ENCODE results near the gene MEPE.
A peak's percentile ranks its signal among the peaks of the same experiment; 100 is the strongest.

MEPE gene

GRCh38 chr4:87832669-87833068 lies at the start of gene MEPE:
MEPE (plus strand) TSS chr4:87832969; CDS start chr4:87834715, 1,746 bp downstream.
- DNase-seq: no peak

GRCh38 chr4:87783781-87784180 lies 49.0 kb upstream of the MEPE start:
- no peak for DNase-seq

- no peak for DNase-seq
Measured at GRCh38 chr4:87785731-87786509, 46.8 kb upstream of the MEPE start.

GRCh38 chr4:87799301-87800113 lies 33.3 kb upstream of the MEPE start, which contains the start of gene IBSP:
IBSP (plus strand) TSS chr4:87799554; CDS start chr4:87802362, 2,808 bp downstream.
- DNase-seq: no peak

- DNase-seq: no peak
Measured at GRCh38 chr4:87802858-87803257, 29.9 kb upstream of the MEPE start.

- DNase-seq: no peak
Measured at GRCh38 chr4:87803421-87803820, 29.3 kb upstream of the MEPE start.

- no peak for DNase-seq
Measured at GRCh38 chr4:87804871-87805270, 27.9 kb upstream of the MEPE start.

- no peak for DNase-seq
Measured at GRCh38 chr4:87805971-87806370, 26.8 kb upstream of the MEPE start.

GRCh38 chr4:87806520-87806919 lies 26.2 kb upstream of the MEPE start:
- DNase-seq: no peak

GRCh38 chr4:87807402-87807801 lies 25.4 kb upstream of the MEPE start:
- DNase-seq: no peak

GRCh38 chr4:87811977-87812376 lies 20.8 kb upstream of the MEPE start:
- no peak for DNase-seq

- no peak for DNase-seq
Measured at GRCh38 chr4:87819281-87819919, 13.4 kb upstream of the MEPE start.

GRCh38 chr4:87823200-87823599 lies 9.6 kb upstream of the MEPE start:
- no peak for DNase-seq

- no peak for DNase-seq
Measured at GRCh38 chr4:87823724-87824123, 9.0 kb upstream of the MEPE start.

GRCh38 chr4:87824352-87824751 lies 8.4 kb upstream of the MEPE start:
- no peak for DNase-seq

- no peak for DNase-seq
Measured at GRCh38 chr4:87834401-87834800, 1.6 kb downstream of the MEPE start.

GRCh38 chr4:87835197-87835596 lies 2.4 kb downstream of the MEPE start:
- DNase-seq: no peak

- DNase-seq: no peak
Measured at GRCh38 chr4:87835743-87836142, 3.0 kb downstream of the MEPE start.

- DNase-seq: peak in 7 of 58 donors; percentile 3 to 28 (median 15)
Measured at GRCh38 chr4:87838205-87838604, 5.4 kb downstream of the MEPE start.

GRCh38 chr4:87838890-87839591 lies 6.3 kb downstream of the MEPE start:
- peak in 31 of 58 donors; percentile 2 to 57 (median 25) for DNase-seq

- DNase-seq: no peak
Measured at GRCh38 chr4:87839592-87839946, 6.8 kb downstream of the MEPE start.
